ENCODE data around the gene LRRC8E.
"Not testable (repeated sequence)": the region's sequence is repeated elsewhere in the genome, so short reads cannot be mapped to it uniquely, and the experiment has no call there.

LRRC8E gene

DNA sequence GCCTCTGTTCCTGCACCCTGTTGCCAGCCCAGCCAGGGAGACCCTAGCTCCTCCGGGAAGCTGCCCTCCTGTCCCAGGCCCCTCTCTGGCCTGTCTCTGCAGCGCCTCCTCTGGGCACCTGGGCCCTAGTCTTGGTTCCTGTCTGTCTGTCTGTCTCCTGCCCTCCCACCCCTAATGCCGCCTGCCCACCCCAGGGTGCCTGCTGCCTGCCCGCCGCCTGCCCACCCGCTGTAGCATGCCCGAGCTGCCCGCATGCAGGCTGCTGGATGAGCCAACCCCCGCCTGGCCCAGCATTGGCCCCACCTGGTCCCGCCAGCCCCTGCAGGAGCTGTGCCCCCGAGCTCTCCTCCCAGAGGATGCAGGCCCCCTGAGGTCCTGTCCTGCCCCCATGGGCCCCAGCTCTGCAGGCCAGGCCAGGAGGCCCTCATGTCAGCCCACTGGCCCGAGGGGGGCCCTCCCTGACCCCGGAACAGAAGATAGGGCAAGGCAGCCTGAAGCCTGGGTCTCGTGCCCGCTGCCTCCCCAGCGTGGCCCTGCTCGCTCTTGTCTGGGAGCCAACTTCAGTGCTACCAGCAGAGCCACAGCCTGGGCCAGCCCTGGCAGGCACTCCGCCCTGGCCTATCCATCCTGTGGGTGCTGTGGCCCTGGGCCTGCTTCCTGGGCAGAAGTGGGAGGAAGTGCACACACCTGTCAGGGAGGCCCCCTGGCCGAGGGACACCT, 20.6 kb downstream of the LRRC8E start:
- DNase-seq (ENCODE audit: low spot score), result no peak

GRCh38 chr19:7909471-7910067, 21.3 kb downstream of the LRRC8E start:
- no peak for DNase-seq (ENCODE audit: low spot score)

GRCh38 chr19:7910321-7911161, 22.2 kb downstream of the LRRC8E start:
- no peak for DNase-seq (ENCODE audit: low spot score)

DNA sequence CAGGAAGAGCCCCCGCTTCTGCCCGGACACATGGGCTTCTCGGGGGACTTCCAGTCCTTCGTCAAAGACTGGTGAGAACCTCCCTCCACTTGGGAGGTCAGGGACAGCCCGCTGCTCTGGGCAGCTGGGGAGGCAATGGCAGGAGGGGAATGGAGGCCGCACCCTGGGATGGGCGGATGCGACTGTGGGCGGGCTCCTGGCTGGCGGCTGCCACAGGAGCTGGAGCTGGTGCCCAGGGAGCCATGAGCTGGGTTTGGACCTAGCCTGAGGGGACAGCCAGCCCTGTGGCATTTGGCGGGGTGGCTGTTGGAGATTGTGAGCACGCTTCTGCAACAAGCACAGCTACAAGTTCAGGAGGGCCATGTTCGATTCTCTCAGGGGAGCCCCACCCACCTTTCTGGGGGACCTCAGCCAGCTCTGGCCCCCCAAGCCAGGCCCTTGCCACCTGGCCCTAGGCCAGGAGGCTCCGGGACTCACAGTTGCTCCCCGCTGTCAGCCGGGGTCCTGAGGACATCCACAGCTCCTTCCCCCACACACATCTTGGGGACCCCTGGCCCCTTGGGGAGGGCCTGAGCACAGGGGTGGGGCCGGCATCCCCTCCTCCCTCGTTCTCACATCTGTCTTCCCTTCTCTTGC, 23.3 kb downstream of the LRRC8E start:
- DNase-seq (ENCODE audit: low spot score), result no peak

- no peak for DNase-seq (ENCODE audit: low spot score)
Measured at GRCh38 chr19:7912144-7912696, 23.9 kb downstream of the LRRC8E start.

- DNase-seq (ENCODE audit: low spot score), result no peak
Measured at GRCh38 chr19:7912697-7913564, 24.6 kb downstream of the LRRC8E start.

DNA sequence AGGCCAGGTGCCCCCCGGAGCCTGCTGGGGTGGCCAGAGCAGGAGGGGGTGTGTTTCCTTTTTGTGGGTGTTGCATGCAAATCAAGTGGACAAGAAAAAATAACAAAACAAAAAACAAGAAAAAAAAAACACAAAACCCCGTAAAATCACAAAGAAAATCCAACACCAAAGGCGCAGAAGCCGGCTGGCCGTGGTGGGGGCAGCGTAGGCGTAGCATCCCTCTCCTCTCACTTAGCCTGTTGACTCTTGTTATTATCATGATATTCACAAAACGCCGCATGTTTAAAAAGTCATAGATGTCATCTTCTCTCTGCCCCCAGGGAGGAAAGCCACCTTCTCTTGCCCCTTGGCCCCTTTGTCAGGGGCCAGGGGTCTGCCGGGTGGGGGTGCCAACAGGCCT, 25.3 kb downstream of the LRRC8E start:
- no peak for DNase-seq (ENCODE audit: low spot score)

DNA sequence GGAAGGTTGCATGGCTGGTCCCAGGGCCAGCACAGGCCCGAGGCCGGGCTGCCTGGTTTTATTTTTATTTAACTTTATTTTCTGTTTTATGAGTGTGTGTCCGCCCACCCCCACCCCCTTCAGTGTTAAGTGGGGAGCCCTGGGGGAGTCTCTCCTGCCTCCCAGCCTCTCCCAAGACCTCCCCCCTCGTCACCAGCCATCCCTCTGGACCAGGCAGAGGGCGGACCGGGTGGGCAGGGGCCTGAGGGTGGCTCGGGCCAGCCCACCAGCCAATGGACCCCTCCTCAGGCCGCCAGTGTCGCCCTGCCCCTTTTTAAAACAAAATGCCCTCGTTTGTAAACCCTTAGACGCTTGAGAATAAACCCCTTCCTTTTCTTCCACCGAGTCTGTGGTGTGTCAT, 25.8 kb downstream of the LRRC8E start:
- no peak for DNase-seq (ENCODE audit: low spot score)

GRCh38 chr19:7914598-7915045, 26.3 kb downstream of the LRRC8E start, which contains the start of gene TGFBR3L:
Gene TGFBR3L (plus strand): TSS chr19:7914830.
- no peak for DNase-seq (ENCODE audit: low spot score)

DNA sequence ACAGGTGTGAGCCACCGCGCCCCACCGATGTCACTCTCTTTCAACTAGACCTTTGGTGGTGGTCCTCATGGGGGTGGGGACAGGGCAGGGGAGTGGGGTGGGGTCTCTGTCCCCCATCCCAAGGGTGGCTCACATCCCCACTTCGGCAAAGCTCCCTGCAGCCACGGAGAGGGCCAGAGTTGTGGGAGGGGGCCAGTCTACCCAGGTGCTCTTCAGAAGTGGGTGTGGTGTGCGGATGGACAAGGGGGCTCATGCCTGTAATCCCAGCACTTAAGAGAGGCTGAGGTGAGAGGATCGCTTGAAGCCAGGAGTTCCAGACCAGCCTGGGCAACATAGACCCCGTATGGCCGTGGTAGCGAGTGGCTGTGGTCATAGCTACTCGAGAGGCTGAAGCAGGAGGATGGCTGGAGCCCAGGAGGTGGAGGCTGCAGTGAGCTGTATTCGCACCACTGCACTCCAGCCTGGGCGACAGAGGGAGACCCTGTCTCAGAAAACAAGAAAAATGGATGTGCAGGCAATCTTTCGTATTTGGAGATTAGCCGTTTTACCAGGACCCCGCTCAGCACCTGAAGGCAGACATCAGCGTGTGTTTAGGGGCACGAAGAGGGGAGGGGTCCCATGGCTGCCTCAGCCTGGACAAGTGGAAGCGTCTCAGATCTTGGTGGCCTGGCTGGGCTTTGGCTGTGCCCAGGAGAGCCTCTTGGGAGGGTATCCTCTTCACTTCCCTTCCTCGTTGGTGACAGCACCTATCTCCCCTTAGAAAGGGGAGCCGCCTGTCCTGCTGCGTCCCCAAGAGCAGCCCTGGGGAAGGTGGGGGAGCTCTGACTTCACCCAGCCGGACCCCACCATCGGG, 27.2 kb downstream of the LRRC8E start:
- no peak for DNase-seq (ENCODE audit: low spot score)

DNA sequence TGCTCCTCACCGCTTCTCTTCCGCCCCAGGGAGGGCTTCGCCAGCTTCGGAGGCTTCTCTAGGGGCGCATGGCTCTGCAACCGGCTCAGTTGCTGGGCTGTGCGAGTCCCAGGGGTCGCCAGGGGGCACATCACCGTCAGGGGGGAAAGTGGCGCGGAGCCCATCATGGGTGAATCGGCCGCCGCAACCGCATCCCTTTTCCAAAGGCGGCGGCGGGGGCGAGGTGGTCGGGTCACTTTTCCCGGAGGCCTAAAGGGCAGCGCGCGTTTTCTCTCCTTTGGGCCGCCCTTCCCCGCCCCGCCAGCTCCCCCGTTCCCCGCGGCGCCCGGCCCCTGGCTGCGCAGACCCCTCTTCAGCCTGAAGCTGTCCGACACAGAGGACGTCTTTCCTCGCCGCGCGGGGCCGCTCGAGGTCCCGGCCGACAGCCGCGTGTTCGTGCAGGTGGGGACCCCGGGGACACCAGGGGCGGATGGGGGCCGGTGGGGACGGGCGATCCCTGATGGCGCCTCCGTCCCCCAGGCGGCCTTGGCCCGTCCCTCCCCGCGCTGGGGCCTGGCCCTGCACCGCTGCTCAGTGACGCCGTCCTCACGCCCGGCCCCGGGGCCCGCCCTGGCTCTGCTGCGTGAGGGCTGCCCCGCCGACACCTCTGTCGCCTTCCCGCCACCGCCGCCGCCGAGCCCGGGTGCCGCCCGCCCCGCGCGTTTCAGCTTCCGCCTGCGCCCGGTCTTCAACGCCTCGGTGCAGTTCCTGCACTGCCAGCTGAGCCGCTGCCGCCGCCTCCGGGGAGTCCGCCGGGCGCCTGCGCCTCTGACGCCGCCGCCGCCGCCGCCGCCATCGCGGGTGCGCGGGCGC, 28.0 kb downstream of the LRRC8E start:
- no peak for DNase-seq (ENCODE audit: low spot score)

GRCh38 chr19:7916955-7917266, 28.6 kb downstream of the LRRC8E start:
- DNase-seq (ENCODE audit: low spot score), result no peak

DNA sequence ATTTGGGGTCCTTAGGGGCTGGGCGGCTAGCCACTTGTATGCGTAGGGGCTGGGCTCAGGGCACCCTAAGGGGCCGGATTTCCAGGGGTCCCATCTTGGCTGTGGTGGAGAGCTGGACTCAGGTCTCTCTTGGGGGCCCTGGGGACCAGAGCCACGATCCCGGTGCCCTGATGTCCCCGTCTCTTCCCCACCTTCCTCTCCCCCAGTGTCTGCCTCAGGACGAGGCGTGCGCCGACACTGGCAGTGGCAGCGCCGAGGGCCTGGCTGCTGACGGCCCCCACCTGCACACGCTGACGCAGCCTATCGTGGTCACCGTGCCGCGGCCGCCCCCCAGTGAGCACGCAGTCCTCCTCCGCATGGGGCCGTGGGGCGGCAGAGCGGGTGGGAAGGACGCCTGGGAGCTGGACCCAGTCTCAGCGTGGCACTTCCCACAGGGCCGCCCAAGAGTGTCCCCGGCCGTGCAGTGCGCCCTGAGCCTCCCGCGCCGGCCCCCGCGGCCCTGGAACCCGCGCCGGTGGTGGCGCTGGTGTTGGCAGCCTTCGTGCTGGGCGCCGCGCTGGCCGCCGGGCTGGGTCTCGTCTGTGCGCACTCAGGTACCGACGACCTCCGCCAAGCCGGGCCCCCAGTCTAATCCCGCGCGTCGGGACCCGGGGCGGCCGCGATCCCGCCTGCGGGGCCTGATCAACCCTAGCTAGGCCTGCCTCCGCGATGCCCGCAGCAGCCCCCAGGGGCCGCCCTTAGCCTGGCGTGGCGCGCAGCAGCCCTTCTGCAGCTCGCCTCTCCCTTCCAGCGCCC, 29.2 kb downstream of the LRRC8E start:
- no peak for DNase-seq (ENCODE audit: low spot score)

DNA sequence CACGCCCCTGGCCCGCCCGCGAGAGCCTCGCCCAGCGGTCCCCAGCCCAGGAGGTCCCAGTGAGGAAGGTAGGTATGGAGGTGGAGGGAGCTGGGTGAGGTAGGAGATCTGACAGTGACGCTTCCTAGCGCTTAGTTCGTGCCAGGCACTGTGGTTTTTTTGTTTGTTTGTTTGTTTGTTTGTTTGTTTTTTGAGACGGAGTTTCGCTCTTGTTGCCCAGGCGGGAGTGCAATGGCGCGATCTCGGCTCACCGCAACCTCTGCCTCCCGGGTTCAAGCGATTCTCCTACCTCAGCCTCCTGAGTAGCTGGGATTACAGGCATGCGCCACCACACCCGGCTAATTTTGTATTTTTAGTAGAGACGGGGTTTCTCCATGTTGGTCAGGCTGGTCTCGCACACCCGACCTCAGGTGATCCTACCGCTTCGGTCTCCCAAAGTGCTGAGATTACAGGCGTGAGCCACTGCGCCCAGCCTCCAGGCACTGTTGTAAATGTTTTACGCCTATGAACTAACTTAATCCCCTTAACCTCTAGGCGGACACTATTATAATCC, 29.8 kb downstream of the LRRC8E start:
- DNase-seq (ENCODE audit: low spot score), result not testable (repeated sequence)

- no peak for DNase-seq (ENCODE audit: low spot score)
Measured at GRCh38 chr19:7918615-7919421, 30.5 kb downstream of the LRRC8E start.

GRCh38 chr19:7919610-7920518, 31.6 kb downstream of the LRRC8E start, which contains the start of gene SNAPC2:
Gene SNAPC2 (plus strand): TSS chr19:7920338. CDS start chr19:7920367, 29 bp downstream.
- peak; percentile 90 for DNase-seq (ENCODE audit: low spot score)

All from D341Med (cell line).